Measurements from ENCODE around the gene CTBS.
A peak's percentile ranks its signal among the peaks of the same experiment; 100 is the strongest.
"Not testable (repeated sequence)": the region's sequence is repeated elsewhere in the genome, so short reads cannot be mapped to it uniquely, and the experiment has no call there.

CTBS gene

GRCh38 chr1:84573967-84574842, at the start of gene CTBS:
Gene CTBS (minus strand): TSS chr1:84574440. CDS start chr1:84574415, 25 bp downstream.
- DNase-seq (ENCODE audit: low read depth in 2 of 2) = peak; percentile 64 to 65

- DNase-seq (ENCODE audit: low read depth in 2 of 2) = no peak
These were observed 47.3 kb upstream of the CTBS start for GRCh38 chr1:84621553-84621952.

- peak in 1 of 2 experiments; percentile 59 for DNase-seq (ENCODE audit: low read depth in 2 of 2)
These were observed 46.6 kb upstream of the CTBS start for GRCh38 chr1:84620720-84621313.

GRCh38 chr1:84619383-84620102, 45.3 kb upstream of the CTBS start:
- DNase-seq (ENCODE audit: low read depth in 2 of 2) = no peak

GRCh38 chr1:84617349-84617748, 43.1 kb upstream of the CTBS start:
- DNase-seq (ENCODE audit: low read depth in 2 of 2) = no peak

GRCh38 chr1:84615790-84616189, 41.5 kb upstream of the CTBS start:
- DNase-seq (ENCODE audit: low read depth in 2 of 2) = no peak

- DNase-seq (ENCODE audit: low read depth in 2 of 2) = no peak
These were observed 39.6 kb upstream of the CTBS start for GRCh38 chr1:84613887-84614286.

- DNase-seq (ENCODE audit: low read depth in 2 of 2) = no peak
These were observed 38.8 kb upstream of the CTBS start for GRCh38 chr1:84613026-84613425.

- DNase-seq (ENCODE audit: low read depth in 2 of 2) = no peak
These were observed 37.6 kb upstream of the CTBS start for GRCh38 chr1:84611796-84612195.

- no peak for DNase-seq (ENCODE audit: low read depth in 2 of 2)
These were observed 36.9 kb upstream of the CTBS start for GRCh38 chr1:84611091-84611490.

GRCh38 chr1:84606977-84607376, 32.7 kb upstream of the CTBS start:
- DNase-seq (ENCODE audit: low read depth in 2 of 2) = no peak

- no peak for DNase-seq (ENCODE audit: low read depth in 2 of 2)
These were observed 30.9 kb upstream of the CTBS start for GRCh38 chr1:84605157-84605556.

GRCh38 chr1:84603941-84604830, 29.9 kb upstream of the CTBS start:
- no peak for DNase-seq (ENCODE audit: low read depth in 2 of 2)

GRCh38 chr1:84603223-84603622, 29.0 kb upstream of the CTBS start:
- DNase-seq (ENCODE audit: low read depth in 2 of 2) = no peak

- no peak for DNase-seq (ENCODE audit: low read depth in 2 of 2)
These were observed 26.6 kb upstream of the CTBS start for GRCh38 chr1:84600796-84601195.

GRCh38 chr1:84598846-84599741, 24.9 kb upstream of the CTBS start:
- peak; percentile 65 to 72 for DNase-seq (ENCODE audit: low read depth in 2 of 2)

- no peak for DNase-seq (ENCODE audit: low read depth in 2 of 2)
These were observed 24.2 kb upstream of the CTBS start for GRCh38 chr1:84598418-84598817.

- no peak for DNase-seq (ENCODE audit: low read depth in 2 of 2)
These were observed 22.8 kb upstream of the CTBS start for GRCh38 chr1:84597011-84597410.

GRCh38 chr1:84594959-84595358, 20.7 kb upstream of the CTBS start:
- DNase-seq (ENCODE audit: low read depth in 2 of 2) = not testable (repeated sequence)

GRCh38 chr1:84587099-84587498, 12.9 kb upstream of the CTBS start:
- DNase-seq (ENCODE audit: low read depth in 2 of 2) = no peak

GRCh38 chr1:84585803-84586202, 11.6 kb upstream of the CTBS start:
- no peak for DNase-seq (ENCODE audit: low read depth in 2 of 2)
